Activated naive CD8-positive, alpha-beta T cell treated with anti-CD3 and anti-CD28 coated beads, Interleukin-2, amount 50 U/mL, for 24 hours (primary cell): ENCODE results near the gene SNED1.
A peak's percentile ranks its signal among the peaks of the same experiment; 100 is the strongest.

Experiments
- ATAC-seq: fragments of 150-1000 bp; cut with Tn5 transposase; one replicate; pipeline ENCODE4 v1.10.0; 2021
- DNase-seq: peaks from one replicate; pipeline ENCODE4 v3.0.0; 2021
- H3K27ac Mint-ChIP-seq: one replicate; pipeline ENCODE4 v1.8.0; 2021; ENCODE audit warnings: mild to moderate bottlenecking, mixed read lengths
- H3K27me3 Mint-ChIP-seq: one replicate; pipeline ENCODE4 v1.8.0; 2021; ENCODE audit warnings: mixed read lengths
- H3K36me3 Mint-ChIP-seq: one replicate; pipeline ENCODE4 v1.8.0; 2021; ENCODE audit warnings: low read depth, mixed read lengths
- H3K4me1 Mint-ChIP-seq: one replicate; pipeline ENCODE4 v1.8.0; 2021; ENCODE audit warnings: mixed read lengths
- H3K4me3 Mint-ChIP-seq: one replicate; pipeline ENCODE4 v1.8.0; 2021; ENCODE audit warnings: mild to moderate bottlenecking, moderate library complexity, mixed read lengths
- H3K9me3 Mint-ChIP-seq: one replicate; pipeline ENCODE4 v1.8.0; 2021; ENCODE audit warnings: mixed read lengths

The SNED1 gene

DNA sequence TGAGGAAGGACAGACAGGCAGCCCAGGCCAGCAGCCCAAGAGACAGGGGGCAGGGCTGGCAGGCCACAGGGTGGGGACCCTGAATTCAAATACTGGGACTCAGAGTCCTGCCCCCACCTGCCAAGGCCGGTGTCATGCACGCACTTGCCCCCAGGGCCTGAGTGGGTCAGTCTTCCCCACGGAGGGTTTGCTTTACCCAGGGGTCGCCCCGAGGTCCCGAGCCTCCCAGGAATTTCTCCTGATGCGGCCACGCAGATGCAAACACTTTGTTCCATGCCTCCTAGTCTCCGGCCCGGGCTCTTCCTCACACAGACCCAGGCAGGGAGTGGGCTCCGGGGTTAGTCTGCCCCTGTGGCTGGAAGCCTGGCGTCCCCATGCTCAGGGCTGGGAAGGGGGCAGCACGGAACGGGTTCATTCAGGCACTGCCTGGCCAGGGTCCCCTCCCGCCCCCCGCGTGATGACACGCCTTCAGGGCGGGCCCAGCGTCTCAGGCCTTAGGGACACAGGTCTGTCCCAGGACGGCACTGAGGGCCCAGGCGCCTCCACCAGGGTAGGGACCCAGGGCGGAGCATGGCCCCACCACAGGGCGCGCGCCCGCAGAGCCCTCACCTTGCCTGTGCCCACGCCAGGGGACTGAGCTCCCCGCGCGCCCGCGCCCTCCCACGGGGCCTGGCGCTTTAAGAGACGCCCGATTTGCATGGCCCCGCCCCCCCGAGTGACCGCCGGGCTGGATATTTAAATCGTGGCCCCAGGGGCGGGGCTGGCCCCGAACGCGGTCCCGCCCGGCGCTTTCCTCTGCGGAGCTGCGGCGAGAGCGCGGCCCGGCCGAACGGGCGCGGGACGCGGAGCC, at the start of gene SNED1:
TSS of gene SNED1 (plus strand) at position 763 of the 850 bp plus-strand sequence. CDS start 220 bp downstream, outside the sequence.
- Mint-ChIP-seq H3K36me3 (no peaks in the 10 kb centered on the region), H3K4me1 (peaks cover 9% of the 10 kb centered on the region), H3K9me3 (no peaks in the 10 kb centered on the region), H3K27me3 (peaks cover 17% of the 10 kb centered on the region), H3K4me3 (peak within 1 kb of the TSS; percentile 58), H3K27ac (no peak within 1 kb of the TSS)
- peak; percentile 63 for DNase-seq
- ATAC-seq, result peak; percentile 27

DNA sequence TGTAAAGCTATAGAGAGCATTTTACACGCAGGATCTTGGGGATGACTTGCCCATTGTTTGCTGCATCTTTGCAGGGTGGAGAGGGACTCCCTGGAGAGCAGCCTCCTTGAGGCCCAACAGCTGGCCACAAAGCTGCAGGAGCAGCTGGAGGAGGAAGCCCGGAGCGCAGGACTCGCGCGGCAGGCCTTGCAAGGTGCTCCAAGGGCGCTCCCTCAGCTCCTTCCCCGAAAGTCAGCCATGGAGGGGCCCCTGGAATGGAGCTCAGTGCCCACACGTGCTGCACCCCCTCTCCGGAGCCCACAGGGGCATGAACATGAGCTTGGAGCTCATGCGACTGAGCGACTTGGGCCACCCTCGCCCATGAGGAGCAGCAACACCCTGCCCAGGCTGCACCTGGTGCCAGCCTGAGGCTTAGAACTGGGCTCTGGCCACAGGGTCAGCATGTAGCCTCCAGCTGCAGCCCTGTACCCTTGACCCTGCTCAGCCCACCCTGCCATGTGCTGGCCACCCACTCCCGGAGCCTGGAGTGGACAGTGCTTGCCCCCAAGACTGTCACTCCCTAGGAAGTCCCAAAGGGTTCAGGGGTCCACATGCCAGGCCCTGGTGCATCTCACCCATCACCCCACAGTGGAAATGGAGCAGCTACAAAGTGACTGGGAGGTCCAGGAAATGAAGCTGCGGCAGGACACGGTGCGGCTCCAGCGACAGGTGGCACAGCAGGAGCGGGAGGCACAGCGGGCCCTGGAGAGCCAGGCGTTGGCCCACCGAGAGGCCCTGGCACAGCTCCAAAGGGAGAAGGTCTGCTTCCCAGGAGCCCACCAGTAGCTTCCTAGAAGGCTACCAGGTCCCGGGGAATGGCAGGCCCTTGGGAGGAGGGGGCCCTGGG, 49.3 kb upstream of the SNED1 start:
- ATAC-seq, result no peak
- Mint-ChIP-seq H3K27ac (no peak overlapping the region), H3K27me3 (no peaks in the 10 kb centered on the region), H3K4me1 (no peaks in the 10 kb centered on the region), H3K9me3 (no peaks in the 10 kb centered on the region), H3K4me3 (no peak overlapping the region), H3K36me3 (no peaks in the 10 kb centered on the region)
- no peak for DNase-seq

DNA sequence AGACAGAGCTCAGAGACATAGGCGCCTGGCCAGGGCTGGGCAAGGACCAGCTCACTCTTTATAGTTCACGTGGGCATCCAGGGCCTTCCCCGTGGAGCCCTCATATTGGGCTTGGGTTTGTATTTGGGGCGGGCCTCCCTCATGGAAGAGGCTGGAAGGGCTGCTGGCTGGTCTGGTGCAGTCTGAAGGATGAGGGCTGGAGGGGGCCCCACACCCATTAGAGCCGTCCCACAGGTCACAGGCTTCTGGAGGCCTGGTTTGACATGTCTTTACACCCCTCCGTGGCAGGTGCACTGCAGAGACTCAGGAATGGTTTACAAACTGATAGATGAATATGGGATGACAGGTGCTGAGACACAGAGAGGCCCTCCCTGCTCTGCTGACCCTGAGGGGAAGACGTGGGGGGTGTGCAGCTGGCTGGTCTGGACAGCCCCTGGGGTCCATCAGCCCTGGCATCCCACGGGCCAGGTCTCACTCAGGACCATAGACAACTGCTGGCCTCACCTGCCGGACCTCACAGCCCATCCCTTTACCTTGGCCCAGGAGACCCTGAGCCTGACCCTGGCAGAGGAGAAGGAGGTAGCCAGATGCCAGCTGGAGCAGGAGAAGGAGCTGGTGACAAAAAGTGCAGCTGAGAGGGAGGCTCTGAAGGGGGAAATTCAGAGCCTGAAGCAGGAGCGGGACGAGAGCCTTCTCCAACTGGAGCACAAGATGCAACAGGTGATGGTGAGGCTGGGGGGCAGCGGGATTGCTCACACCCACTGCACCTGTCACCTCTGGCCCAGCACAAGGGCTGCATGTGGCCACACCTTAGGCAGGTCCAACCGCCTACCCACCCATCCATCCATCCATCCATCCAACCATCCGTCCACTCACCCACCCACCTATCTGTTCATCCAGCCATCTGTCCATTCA, 48.4 kb upstream of the SNED1 start:
- Mint-ChIP-seq H3K36me3 (no peaks in the 10 kb centered on the region), H3K27ac (no peak overlapping the region), H3K9me3 (no peaks in the 10 kb centered on the region), H3K4me3 (no peak overlapping the region), H3K27me3 (no peaks in the 10 kb centered on the region), H3K4me1 (no peaks in the 10 kb centered on the region)
- DNase-seq (no peak), ATAC-seq (no peak)

DNA sequence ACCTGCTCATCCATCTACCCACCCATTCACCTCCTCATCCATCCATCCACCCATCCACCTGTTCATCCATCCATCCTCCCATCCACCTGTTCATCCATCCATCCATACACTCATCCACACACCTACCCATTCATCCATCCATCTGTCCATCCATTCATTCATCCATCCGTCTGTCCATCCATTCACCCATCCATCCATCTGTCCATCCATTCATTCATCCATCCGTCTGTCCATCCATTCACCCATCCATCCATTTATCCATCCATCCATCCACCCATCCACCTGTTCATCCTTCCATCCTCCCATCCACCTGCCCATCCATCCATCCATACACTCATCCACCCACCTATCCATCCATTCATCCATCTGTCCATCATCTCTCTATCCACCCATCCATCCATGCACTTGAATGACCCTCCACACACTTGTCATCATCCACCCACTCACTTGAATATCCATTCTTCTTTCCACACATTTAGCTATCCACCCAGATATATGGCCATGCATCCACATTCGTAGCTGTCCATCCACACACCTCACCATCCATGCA, 47.3 kb upstream of the SNED1 start:
- no peaks in the 10 kb centered on the region for H3K4me1 Mint-ChIP-seq
- H3K36me3 Mint-ChIP-seq, result no peaks in the 10 kb centered on the region
- no peak overlapping the region for H3K4me3 Mint-ChIP-seq
- DNase-seq (no peak), ATAC-seq (no peak)
- H3K27ac Mint-ChIP-seq, result no peak overlapping the region
- no peaks in the 10 kb centered on the region for H3K9me3 Mint-ChIP-seq
- H3K27me3 Mint-ChIP-seq, result no peaks in the 10 kb centered on the region

DNA sequence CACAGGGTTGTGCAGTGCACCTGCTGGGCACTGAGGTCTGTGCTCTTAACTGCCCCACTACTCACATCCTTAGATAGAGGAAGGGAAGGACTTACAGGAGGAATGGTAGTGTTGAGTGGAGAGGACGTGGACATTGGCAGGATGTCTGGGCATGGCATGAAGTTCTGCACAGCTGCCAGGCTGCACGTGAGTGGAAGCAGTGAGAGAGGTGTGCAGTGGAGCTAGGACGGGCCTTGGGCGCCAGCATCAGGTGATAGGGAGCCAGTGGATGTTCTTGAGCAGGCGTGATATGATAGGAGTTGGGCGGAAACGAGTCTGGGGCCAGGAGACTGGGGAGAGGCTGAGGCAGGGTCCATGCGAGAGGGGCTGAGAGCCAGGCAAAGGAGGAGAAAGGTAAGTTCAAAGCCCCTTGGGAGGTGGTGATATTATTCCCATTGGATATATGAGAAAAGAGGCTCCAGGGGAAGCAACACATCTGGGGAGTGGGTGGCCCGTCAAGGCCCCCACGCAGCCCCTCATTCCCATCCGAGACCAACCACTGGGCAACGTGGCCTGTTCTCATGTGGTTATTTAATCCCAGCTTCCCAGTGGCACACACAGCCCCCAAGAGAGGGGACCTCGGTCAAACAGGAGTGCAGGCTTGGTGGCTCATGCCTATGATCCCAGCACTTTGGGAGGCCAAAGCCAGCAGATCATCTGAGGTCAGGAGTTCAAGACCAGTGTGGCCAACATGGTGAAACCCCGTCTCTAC, 45.7 kb upstream of the SNED1 start:
- no peaks in the 10 kb centered on the region for H3K27me3 Mint-ChIP-seq
- H3K4me3 Mint-ChIP-seq, result no peak overlapping the region
- no peak for ATAC-seq
- H3K27ac Mint-ChIP-seq, result no peak overlapping the region
- DNase-seq, result no peak
- no peaks in the 10 kb centered on the region for H3K4me1 Mint-ChIP-seq
- no peaks in the 10 kb centered on the region for H3K36me3 Mint-ChIP-seq
- H3K9me3 Mint-ChIP-seq, result no peaks in the 10 kb centered on the region

DNA sequence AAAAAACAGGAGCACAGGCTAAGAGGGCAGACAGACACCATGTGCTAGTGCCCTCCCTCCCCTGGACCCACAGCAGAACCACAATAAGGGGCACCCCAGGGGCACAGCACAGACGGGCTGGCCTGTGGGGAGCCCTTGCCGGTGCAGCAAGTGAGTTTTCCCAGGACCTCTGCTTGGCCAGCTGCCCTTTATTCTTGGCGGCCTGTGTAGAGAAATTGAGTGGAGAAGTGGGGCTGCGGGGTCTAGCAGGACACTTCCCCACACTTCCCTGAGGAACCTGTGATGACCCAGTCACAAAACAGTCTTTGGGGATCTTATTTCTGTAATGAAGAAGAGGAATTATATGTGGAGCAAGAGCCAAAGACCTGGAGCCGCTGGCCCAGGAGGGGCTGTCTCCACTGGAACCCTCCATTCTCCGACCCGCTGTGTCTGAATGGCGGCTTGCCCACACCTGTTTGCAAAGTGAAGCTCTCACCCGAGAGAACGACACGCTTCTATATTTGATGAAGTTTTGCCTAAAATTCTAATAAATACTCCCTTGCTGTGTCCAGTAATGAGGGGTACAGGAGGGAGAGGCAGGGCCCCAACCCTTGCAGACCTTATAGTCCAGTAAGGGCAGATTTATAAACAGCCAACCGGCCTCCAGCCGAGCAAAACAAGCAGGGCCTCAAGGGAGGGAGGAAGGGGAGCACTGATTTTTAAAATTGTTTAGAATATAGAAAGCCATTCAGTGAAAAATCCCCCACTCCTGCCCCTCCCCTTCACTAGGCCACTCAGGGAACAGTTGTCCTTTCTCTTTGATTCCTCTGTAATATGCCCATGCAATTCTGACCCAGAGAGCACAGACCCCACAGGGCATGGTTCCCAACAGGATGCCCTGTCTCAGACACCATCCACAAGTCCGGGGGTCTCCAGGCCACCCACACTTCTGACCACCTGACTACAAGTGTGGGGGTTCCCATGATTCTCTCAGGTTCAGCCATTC, 44.7 kb upstream of the SNED1 start:
- H3K4me3 Mint-ChIP-seq, result no peak overlapping the region
- ATAC-seq, result no peak
- no peaks in the 10 kb centered on the region for H3K36me3 Mint-ChIP-seq
- H3K9me3 Mint-ChIP-seq, result no peaks in the 10 kb centered on the region
- H3K4me1 Mint-ChIP-seq, result no peaks in the 10 kb centered on the region
- H3K27ac Mint-ChIP-seq, result no peak overlapping the region
- DNase-seq, result no peak
- no peaks in the 10 kb centered on the region for H3K27me3 Mint-ChIP-seq

DNA sequence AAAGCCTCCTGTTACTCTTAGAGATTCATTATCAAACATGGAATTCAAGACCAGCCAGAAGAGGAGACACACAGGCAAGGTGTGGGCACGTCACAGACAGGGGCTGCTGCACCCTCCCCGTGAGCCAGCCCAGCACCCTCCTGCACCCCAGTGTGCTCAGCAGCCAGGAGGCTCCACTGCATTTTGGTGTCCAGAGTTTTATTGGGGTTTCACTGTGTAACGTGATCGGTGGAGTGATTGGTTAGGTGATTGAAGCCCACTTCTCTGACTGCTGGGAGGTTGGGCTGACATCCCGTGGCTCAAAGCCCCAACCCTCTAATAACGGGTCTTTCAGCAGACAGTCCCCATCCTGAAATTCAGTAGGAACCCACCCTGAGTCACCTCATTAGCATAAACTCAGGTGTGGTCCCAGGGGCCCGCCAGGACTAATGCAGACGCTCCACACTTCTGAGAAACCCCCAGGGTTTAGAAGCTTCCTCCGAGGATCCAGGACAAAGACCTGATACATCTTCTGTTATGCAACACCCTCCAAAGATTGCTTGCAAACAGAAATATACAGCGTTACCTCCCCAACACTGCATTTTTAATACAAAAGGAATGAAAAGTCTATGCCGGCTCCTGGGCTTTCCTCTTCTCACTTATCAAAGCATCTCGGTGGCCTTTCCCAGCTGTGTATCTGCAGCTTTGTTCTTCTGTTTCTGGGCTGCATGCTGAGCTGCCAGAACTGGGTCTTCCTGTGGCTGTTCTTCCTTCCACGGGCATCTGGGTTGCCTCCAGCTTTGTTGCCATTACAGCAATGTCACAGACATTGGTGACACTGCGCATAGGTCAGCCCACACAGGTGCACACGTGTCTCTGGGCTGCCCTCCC, 43.7 kb upstream of the SNED1 start:
- no peak overlapping the region for H3K27ac Mint-ChIP-seq
- H3K36me3 Mint-ChIP-seq, result no peaks in the 10 kb centered on the region
- no peaks in the 10 kb centered on the region for H3K9me3 Mint-ChIP-seq
- no peaks in the 10 kb centered on the region for H3K27me3 Mint-ChIP-seq
- no peak overlapping the region for H3K4me3 Mint-ChIP-seq
- no peak for ATAC-seq
- DNase-seq, result no peak
- H3K4me1 Mint-ChIP-seq, result no peaks in the 10 kb centered on the region

DNA sequence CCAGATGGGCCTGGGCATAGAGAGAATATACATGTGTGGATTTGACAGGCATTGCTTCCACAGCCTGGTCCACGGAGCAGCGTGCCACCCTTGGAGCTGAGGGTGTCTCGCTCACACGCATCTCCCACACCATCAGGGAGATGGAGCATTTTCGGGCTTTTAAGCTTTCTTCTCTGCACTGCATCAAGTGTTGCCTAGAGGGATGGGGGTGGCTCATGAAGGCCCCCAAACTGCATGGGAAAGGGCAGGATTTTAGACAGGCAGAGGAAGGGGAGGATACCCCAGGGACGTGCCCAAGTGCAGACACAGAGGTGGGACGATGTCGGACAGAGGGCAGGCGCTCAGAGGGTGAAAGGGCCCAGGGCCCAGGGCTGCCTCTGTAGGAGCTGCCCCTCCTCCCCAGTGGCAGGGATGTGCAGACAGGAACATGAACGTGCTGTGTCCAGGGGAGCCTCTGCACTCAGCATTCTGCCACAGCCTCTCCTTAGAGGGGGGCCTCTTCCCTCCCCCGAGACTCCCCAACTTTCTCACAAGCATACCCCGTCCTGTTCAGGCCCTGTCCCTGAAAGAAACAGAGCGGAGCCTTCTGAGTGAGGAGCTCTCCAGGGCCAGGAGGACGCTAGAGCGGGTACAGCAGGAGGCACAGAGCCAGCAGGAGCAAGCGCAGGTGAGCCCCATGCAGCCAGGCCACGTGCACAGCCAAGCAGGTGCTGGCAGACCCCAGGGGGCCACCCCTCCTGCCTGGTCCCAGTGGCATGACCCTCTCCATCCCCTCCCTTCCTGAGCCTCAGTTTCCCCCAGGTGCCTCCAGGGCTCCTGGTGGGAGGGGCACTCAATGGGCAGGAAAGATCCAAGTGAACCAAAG, 42.9 kb upstream of the SNED1 start:
- Mint-ChIP-seq H3K27me3 (no peaks in the 10 kb centered on the region), H3K4me1 (no peaks in the 10 kb centered on the region), H3K9me3 (no peaks in the 10 kb centered on the region), H3K4me3 (no peak overlapping the region), H3K27ac (no peak overlapping the region), H3K36me3 (no peaks in the 10 kb centered on the region)
- DNase-seq (no peak), ATAC-seq (no peak)

DNA sequence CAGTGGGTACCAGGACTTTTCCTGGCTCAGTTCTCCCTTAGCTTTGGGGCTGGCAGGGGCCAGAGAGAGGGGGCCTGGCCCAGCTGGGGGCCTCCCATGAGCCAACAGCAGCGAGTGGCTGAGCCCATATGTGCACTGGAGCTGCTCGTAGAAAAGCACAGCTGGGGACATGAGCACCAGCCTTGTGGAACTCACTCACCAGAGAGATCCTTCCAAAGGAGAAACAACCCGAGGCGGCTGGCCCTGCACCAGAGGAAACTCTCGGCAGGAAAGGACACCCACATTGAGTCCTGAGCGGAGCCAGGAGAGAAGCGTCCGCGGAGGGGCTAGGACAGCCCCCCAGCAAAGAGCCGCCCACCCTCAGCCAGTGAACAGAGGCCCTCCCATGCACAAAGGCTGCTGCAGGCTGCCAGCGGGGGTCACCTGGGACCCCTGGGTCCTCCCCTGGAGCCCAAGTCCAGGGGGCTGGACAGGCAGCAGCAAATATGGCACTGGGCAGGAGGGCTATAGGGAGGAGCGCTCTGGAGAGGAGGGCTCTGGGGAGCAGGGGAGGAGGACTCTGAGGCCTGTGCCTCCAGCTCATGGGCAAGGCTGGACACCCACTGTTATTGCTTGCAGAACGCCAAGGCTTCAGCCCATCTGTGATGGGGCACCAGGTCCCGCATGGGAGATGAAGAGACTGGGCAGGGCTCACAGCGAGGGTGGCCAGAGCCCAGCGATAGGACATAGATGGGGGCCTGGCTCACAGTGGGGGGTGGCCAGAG, 42.1 kb upstream of the SNED1 start:
- Mint-ChIP-seq H3K9me3 (no peaks in the 10 kb centered on the region), H3K27ac (no peak overlapping the region), H3K4me3 (no peak overlapping the region), H3K4me1 (no peaks in the 10 kb centered on the region), H3K27me3 (no peaks in the 10 kb centered on the region), H3K36me3 (no peaks in the 10 kb centered on the region)
- DNase-seq (no peak), ATAC-seq (no peak)

DNA sequence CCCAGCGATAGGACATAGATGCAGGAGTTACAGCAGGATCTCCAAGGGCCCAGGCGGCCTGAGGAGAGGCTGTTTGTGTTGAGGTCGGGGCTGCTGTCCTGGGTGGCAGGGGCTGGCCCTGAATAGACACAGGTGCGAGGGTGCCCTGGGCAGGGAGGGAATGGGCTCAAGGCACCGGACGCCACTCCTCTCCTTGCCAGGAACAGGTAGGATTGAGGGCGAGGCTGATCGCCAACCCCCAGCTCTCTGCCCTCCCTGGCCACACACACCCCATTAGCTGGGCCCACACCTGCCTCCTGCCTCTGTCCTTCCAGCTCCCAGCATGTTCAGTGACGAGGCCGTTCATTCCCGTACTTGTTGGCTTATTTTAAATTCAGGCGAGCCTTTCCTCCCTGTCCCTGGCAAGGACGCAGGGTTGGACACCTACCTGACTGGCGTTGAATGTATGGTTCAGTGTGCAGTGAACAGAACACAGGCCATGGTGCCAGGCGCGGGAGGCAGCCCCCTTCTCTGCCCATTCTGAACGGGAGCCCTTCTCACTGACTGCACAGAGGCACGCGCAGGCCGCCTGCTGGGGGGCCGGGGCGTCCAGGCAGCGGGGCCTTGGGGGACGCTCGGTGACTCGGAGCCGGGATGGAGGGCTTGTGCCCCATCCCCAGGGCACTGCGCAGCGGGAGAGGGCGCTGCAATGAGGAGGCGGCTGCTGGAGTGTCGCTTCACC, 41.3 kb upstream of the SNED1 start:
- Mint-ChIP-seq H3K27ac (no peak overlapping the region), H3K36me3 (no peaks in the 10 kb centered on the region), H3K4me1 (no peaks in the 10 kb centered on the region), H3K27me3 (no peaks in the 10 kb centered on the region), H3K9me3 (no peaks in the 10 kb centered on the region), H3K4me3 (no peak overlapping the region)
- ATAC-seq (peak; percentile 9), DNase-seq (no peak)
